Measurements from ENCODE around the gene KLHL22.

- TF ChIP-seq, protein P1, sequence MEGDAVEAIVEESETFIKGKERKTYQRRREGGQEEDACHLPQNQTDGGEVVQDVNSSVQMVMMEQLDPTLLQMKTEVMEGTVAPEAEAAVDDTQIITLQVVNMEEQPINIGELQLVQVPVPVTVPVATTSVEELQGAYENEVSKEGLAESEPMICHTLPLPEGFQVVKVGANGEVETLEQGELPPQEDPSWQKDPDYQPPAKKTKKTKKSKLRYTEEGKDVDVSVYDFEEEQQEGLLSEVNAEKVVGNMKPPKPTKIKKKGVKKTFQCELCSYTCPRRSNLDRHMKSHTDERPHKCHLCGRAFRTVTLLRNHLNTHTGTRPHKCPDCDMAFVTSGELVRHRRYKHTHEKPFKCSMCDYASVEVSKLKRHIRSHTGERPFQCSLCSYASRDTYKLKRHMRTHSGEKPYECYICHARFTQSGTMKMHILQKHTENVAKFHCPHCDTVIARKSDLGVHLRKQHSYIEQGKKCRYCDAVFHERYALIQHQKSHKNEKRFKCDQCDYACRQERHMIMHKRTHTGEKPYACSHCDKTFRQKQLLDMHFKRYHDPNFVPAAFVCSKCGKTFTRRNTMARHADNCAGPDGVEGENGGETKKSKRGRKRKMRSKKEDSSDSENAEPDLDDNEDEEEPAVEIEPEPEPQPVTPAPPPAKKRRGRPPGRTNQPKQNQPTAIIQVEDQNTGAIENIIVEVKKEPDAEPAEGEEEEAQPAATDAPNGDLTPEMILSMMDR (CRISPR knock-in tag; IDR thresholded peaks at IDR 0.05): no peak
- TF ChIP-seq CBFB (CRISPR knock-in tag; IDR thresholded peaks at IDR 0.05): no peak
- TF ChIP-seq ZBTB33 (CRISPR knock-in tag; IDR thresholded peaks at IDR 0.05): peak; percentile 71; the same call in 1 of the 2 replicates
- TF ChIP-seq BRCA1 (CRISPR knock-in tag; IDR thresholded peaks at IDR 0.05): no peak
- no peak for TF ChIP-seq ZNF773 (CRISPR knock-in tag; IDR thresholded peaks at IDR 0.05; ENCODE audit: borderline replicate concordance)
- TF ChIP-seq, protein P2, sequence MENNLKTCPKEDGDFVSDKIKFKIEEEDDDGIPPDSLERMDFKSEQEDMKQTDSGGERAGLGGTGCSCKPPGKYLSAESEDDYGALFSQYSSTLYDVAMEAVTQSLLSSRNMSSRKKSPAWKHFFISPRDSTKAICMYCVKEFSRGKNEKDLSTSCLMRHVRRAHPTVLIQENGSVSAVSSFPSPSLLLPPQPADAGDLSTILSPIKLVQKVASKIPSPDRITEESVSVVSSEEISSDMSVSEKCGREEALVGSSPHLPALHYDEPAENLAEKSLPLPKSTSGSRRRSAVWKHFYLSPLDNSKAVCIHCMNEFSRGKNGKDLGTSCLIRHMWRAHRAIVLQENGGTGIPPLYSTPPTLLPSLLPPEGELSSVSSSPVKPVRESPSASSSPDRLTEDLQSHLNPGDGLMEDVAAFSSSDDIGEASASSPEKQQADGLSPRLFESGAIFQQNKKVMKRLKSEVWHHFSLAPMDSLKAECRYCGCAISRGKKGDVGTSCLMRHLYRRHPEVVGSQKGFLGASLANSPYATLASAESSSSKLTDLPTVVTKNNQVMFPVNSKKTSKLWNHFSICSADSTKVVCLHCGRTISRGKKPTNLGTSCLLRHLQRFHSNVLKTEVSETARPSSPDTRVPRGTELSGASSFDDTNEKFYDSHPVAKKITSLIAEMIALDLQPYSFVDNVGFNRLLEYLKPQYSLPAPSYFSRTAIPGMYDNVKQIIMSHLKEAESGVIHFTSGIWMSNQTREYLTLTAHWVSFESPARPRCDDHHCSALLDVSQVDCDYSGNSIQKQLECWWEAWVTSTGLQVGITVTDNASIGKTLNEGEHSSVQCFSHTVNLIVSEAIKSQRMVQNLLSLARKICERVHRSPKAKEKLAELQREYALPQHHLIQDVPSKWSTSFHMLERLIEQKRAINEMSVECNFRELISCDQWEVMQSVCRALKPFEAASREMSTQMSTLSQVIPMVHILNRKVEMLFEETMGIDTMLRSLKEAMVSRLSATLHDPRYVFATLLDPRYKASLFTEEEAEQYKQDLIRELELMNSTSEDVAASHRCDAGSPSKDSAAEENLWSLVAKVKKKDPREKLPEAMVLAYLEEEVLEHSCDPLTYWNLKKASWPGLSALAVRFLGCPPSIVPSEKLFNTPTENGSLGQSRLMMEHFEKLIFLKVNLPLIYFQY (CRISPR knock-in tag; IDR thresholded peaks at IDR 0.05; ENCODE audit: borderline replicate concordance): no peak
- no peak for TF ChIP-seq HIVEP1 (CRISPR knock-in tag; IDR thresholded peaks at IDR 0.05)
- no peak for TF ChIP-seq KLF9 (CRISPR knock-in tag; IDR thresholded peaks at IDR 0.05; ENCODE audit: low read depth)
- no peak for TF ChIP-seq POLR2AphosphoS5 (IDR thresholded peaks at IDR 0.05; ENCODE audit: low read depth, low read length)
- TF ChIP-seq E2F2 (CRISPR knock-in tag; IDR thresholded peaks at IDR 0.05; ENCODE audit: borderline replicate concordance): no peak
- no peak for TF ChIP-seq ZNF207 (IDR thresholded peaks at IDR 0.05; ENCODE audit: borderline replicate concordance)
These were observed 70.5 kb downstream of the KLHL22 start for GRCh38 chr22:20424932-20425565.

Data from HepG2 (cell line).